ENCODE data around the gene CARTPT. TPM values are rescaled to one million over a fixed set of nuclear protein-coding genes. Genes with fewer than 3 reads are reported as not detected.

Gene CARTPT
- total RNA-seq, 2 donors from 2014 or later, result not detected

- H3K9me3 ChIP-seq (ENCODE audit: control insufficient read depth, low read length), result no peaks in the 10 kb centered on the region
- Mint-ChIP-seq H3K27ac (no peak overlapping the region), H3K27me3 (ENCODE audit: insufficient read depth) (peaks cover 26% of the 10 kb centered on the region), H3K4me1 (no peaks in the 10 kb centered on the region), H3K9me3 (no peaks in the 10 kb centered on the region), H3K4me3 (no peak overlapping the region), H3K36me3 (ENCODE audit: low read depth) (no peaks in the 10 kb centered on the region)
- 57 to 87% methylated on average over 1 of the region's 1 CpG for WGBS, 2 experiments (ENCODE audit: insufficient coverage in 1 of 2, insufficient read length in 1 of 2)
- no peaks in the 10 kb centered on the region for H3K4me1 ChIP-seq (ENCODE audit: control insufficient read depth, insufficient read depth, low read length)
- no peak overlapping the region for H3K4me3 ChIP-seq (ENCODE audit: low read length)
- no peak overlapping the region for H3K9ac ChIP-seq (ENCODE audit: extremely low read depth, low read length, poor library complexity, severe bottlenecking)
- H3K36me3 ChIP-seq (ENCODE audit: control insufficient read depth, insufficient read depth, low read length), result no peaks in the 10 kb centered on the region
- H3K27me3 ChIP-seq (ENCODE audit: control insufficient read depth, insufficient read depth, low read length, poor library complexity, severe bottlenecking), result peaks cover 17% of the 10 kb centered on the region
- DNase-seq, result no peak
- H3K27ac ChIP-seq (ENCODE audit: low read depth, low read length), result no peak overlapping the region
- no peak for TF ChIP-seq CTCF (conservative IDR thresholded peaks at IDR 0.05)
Measured at GRCh38 chr5:71732011-71732410, 12.9 kb downstream of the CARTPT start.

GRCh38 chr5:71734141-71734540 is 15.1 kb downstream of the CARTPT start:
- no peak overlapping the region for H3K27ac Mint-ChIP-seq
- peaks cover 12% of the 10 kb centered on the region for H3K27me3 Mint-ChIP-seq (ENCODE audit: insufficient read depth)
- H3K4me3 Mint-ChIP-seq, result no peak overlapping the region

GRCh38 chr5:71737931-71738539 is 19.0 kb downstream of the CARTPT start:
- no peaks in the 10 kb centered on the region for H3K4me1 ChIP-seq (ENCODE audit: control insufficient read depth, insufficient read depth, low read length)
- no peak for DNase-seq
- H3K9ac ChIP-seq (ENCODE audit: extremely low read depth, low read length, poor library complexity, severe bottlenecking), result no peak overlapping the region
- no peak overlapping the region for H3K4me3 Mint-ChIP-seq
- no peak for TF ChIP-seq CTCF (conservative IDR thresholded peaks at IDR 0.05)
- no peaks in the 10 kb centered on the region for H3K27me3 ChIP-seq (ENCODE audit: control insufficient read depth, insufficient read depth, low read length, poor library complexity, severe bottlenecking)
- no peaks in the 10 kb centered on the region for H3K4me1 Mint-ChIP-seq
- no peak overlapping the region for H3K27ac ChIP-seq (ENCODE audit: low read depth, low read length)
- no peak overlapping the region for H3K27ac Mint-ChIP-seq
- H3K9me3 Mint-ChIP-seq, result no peaks in the 10 kb centered on the region
- H3K27me3 Mint-ChIP-seq (ENCODE audit: insufficient read depth), result peaks cover 3% of the 10 kb centered on the region
- H3K36me3 ChIP-seq (ENCODE audit: control insufficient read depth, insufficient read depth, low read length), result no peaks in the 10 kb centered on the region
- H3K36me3 Mint-ChIP-seq (ENCODE audit: low read depth), result no peaks in the 10 kb centered on the region
- 92 to 100% methylated on average over 2 to 6 of the region's 7 CpGs for WGBS, 2 experiments (ENCODE audit: insufficient coverage in 1 of 2, insufficient read length in 1 of 2)
- no peaks in the 10 kb centered on the region for H3K9me3 ChIP-seq (ENCODE audit: control insufficient read depth, low read length)
- H3K4me3 ChIP-seq (ENCODE audit: low read length), result no peak overlapping the region

More at GRCh38 chr5:71734141-71734540, 15.1 kb downstream of the CARTPT start:
- H3K36me3 Mint-ChIP-seq (ENCODE audit: low read depth), result no peaks in the 10 kb centered on the region
- H3K9me3 Mint-ChIP-seq, result no peaks in the 10 kb centered on the region
- Histone ChIP-seq H3K27me3 (ENCODE audit: control insufficient read depth, insufficient read depth, low read length, poor library complexity, severe bottlenecking) (no peaks in the 10 kb centered on the region), H3K9ac (ENCODE audit: extremely low read depth, low read length, poor library complexity, severe bottlenecking) (no peak overlapping the region), H3K27ac (ENCODE audit: low read depth, low read length) (no peak overlapping the region), H3K4me3 (ENCODE audit: low read length) (no peak overlapping the region), H3K36me3 (ENCODE audit: control insufficient read depth, insufficient read depth, low read length) (no peaks in the 10 kb centered on the region), H3K9me3 (ENCODE audit: control insufficient read depth, low read length) (no peaks in the 10 kb centered on the region), H3K4me1 (ENCODE audit: control insufficient read depth, insufficient read depth, low read length) (no peaks in the 10 kb centered on the region)
- no peak for DNase-seq
- H3K4me1 Mint-ChIP-seq, result no peaks in the 10 kb centered on the region
- no peak for TF ChIP-seq CTCF (conservative IDR thresholded peaks at IDR 0.05)

Measured in endodermal cell (in vitro differentiated cells).